ENCODE data around the gene POLR2A.

POLR2A gene

GRCh38 chr17:7497636-7498035, 13.5 kb downstream of the POLR2A start:
- Histone ChIP-seq H3K9ac (ENCODE audit: low read depth, low read length) (no peak overlapping the region), H3K27ac (ENCODE audit: low read length) (no peak overlapping the region), H3K36me3 (ENCODE audit: insufficient read depth, low read length) (peaks cover 84% of the 10 kb centered on the region), H3K4me1 (ENCODE audit: insufficient read depth, low read length) (0 out of 2 replicates have a peak, but pooled peaks cover 5% of the 10 kb centered on the region), H3K9me3 (ENCODE audit: insufficient read depth, low read length, severe bottlenecking) (no peaks in the 10 kb centered on the region), H3K4me2 (ENCODE audit: insufficient read depth, low read length) (no peak overlapping the region), H3K4me3 (ENCODE audit: low read depth in 1 of 2, low read length in 2 of 2) (no peak overlapping the region), H4K20me1 (ENCODE audit: insufficient read depth, low read length) (peaks cover 57% of the 10 kb centered on the region), H3K27me3 (ENCODE audit: insufficient read depth, low read length, poor library complexity) (no peaks in the 10 kb centered on the region), H3K79me2 (ENCODE audit: insufficient read depth, low read length) (peaks cover 46% of the 10 kb centered on the region), H2AFZ (ENCODE audit: low read depth, low read length) (no peak overlapping the region)
- ATAC-seq (ENCODE audit: insufficient read depth, low read depth), result no peak
- DNase-seq, result no peak
- TF ChIP-seq CTCF (IDR thresholded peaks at IDR 0.05; ENCODE audit: borderline replicate concordance, extremely low read depth, low read length, poor library complexity, severe bottlenecking) (no peak), EZH2 (IDR thresholded peaks at IDR 0.05; ENCODE audit: borderline replicate concordance, low read depth, low read length, severe bottlenecking) (no peak)

DNA sequence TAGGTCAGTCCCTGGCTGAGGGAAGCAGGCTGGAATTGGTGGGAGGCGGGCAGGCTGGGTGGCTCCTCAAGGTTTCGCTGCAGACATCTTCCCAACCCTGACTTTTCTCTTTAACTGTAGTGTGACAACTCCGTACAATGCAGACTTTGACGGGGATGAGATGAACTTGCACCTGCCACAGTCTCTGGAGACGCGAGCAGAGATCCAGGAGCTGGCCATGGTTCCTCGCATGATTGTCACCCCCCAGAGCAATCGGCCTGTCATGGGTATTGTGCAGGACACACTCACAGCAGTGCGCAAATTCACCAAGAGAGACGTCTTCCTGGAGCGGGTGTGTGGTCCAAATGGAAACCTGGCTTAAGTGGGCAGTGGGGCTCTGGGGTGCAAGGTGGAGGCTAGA, 15.0 kb downstream of the POLR2A start:
- Histone ChIP-seq H3K27ac (ENCODE audit: low read length) (no peak overlapping the region), H3K4me3 (ENCODE audit: low read depth in 1 of 2, low read length in 2 of 2) (no peak overlapping the region), H3K4me2 (ENCODE audit: insufficient read depth, low read length) (no peak overlapping the region), H3K9me3 (ENCODE audit: insufficient read depth, low read length, severe bottlenecking) (no peaks in the 10 kb centered on the region), H3K9ac (ENCODE audit: low read depth, low read length) (no peak overlapping the region), H3K36me3 (ENCODE audit: insufficient read depth, low read length) (peaks cover 92% of the 10 kb centered on the region), H3K79me2 (ENCODE audit: insufficient read depth, low read length) (peaks cover 30% of the 10 kb centered on the region), H3K27me3 (ENCODE audit: insufficient read depth, low read length, poor library complexity) (no peaks in the 10 kb centered on the region), H3K4me1 (ENCODE audit: insufficient read depth, low read length) (no peaks in the 10 kb centered on the region), H4K20me1 (ENCODE audit: insufficient read depth, low read length) (peaks cover 51% of the 10 kb centered on the region), H2AFZ (ENCODE audit: low read depth, low read length) (no peak overlapping the region)
- no peak for ATAC-seq (ENCODE audit: insufficient read depth, low read depth)
- no peak for TF ChIP-seq CTCF (IDR thresholded peaks at IDR 0.05; ENCODE audit: borderline replicate concordance, extremely low read depth, low read length, poor library complexity, severe bottlenecking)
- no peak for TF ChIP-seq EZH2 (IDR thresholded peaks at IDR 0.05; ENCODE audit: borderline replicate concordance, low read depth, low read length, severe bottlenecking)
- DNase-seq, result no peak

GRCh38 chr17:7501729-7502128, 17.6 kb downstream of the POLR2A start:
- no peak overlapping the region for H3K9ac ChIP-seq (ENCODE audit: low read depth, low read length)
- no peaks in the 10 kb centered on the region for H3K4me1 ChIP-seq (ENCODE audit: insufficient read depth, low read length)
- no peak for TF ChIP-seq EZH2 (IDR thresholded peaks at IDR 0.05; ENCODE audit: borderline replicate concordance, low read depth, low read length, severe bottlenecking)
- no peak overlapping the region for H3K27ac ChIP-seq (ENCODE audit: low read length)
- no peak overlapping the region for H2AFZ ChIP-seq (ENCODE audit: low read depth, low read length)
- H3K4me3 ChIP-seq (ENCODE audit: low read depth in 1 of 2, low read length in 2 of 2), result no peak overlapping the region
- no peaks in the 10 kb centered on the region for H3K9me3 ChIP-seq (ENCODE audit: insufficient read depth, low read length, severe bottlenecking)
- peaks cover 30% of the 10 kb centered on the region for H4K20me1 ChIP-seq (ENCODE audit: insufficient read depth, low read length)
- DNase-seq (no peak), ATAC-seq (ENCODE audit: insufficient read depth, low read depth) (no peak)
- H3K36me3 ChIP-seq (ENCODE audit: insufficient read depth, low read length), result peaks cover 93% of the 10 kb centered on the region
- peaks cover 7% of the 10 kb centered on the region for H3K79me2 ChIP-seq (ENCODE audit: insufficient read depth, low read length)
- H3K4me2 ChIP-seq (ENCODE audit: insufficient read depth, low read length), result no peak overlapping the region
- H3K27me3 ChIP-seq (ENCODE audit: insufficient read depth, low read length, poor library complexity), result no peaks in the 10 kb centered on the region

DNA sequence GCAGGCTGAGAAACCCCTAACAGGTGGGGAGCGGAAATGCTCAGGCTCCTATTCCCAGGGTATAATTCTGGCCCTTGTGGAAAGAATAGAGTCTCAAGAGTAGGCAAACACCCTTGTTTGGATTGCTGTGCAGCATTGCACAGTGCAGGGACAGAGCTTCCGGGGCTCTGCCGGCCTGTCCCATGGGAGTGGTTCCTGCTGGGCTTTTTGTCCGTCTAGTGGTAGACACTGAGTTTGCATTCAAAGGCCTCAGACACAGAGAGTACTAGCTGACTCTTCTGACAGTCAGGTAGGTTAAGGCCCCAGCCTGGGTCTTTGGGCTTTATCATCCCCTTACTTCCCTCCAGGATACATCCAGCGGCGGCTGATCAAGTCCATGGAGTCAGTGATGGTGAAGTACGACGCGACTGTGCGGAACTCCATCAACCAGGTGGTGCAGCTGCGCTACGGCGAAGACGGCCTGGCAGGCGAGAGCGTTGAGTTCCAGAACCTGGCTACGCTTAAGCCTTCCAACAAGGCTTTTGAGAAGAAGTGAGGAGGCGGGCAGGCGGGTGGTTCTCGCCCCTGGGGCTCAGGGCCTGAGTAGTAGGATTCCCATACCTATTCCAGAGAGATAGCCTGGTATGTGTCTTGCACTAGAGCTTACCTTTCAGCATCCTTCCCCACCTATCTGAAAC, 18.1 kb downstream of the POLR2A start:
- Histone ChIP-seq H3K4me1 (ENCODE audit: insufficient read depth, low read length) (no peaks in the 10 kb centered on the region), H3K4me2 (ENCODE audit: insufficient read depth, low read length) (no peak overlapping the region), H3K9ac (ENCODE audit: low read depth, low read length) (no peak overlapping the region), H4K20me1 (ENCODE audit: insufficient read depth, low read length) (peaks cover 25% of the 10 kb centered on the region), H3K27me3 (ENCODE audit: insufficient read depth, low read length, poor library complexity) (no peaks in the 10 kb centered on the region), H3K4me3 (ENCODE audit: low read depth in 1 of 2, low read length in 2 of 2) (no peak overlapping the region), H3K9me3 (ENCODE audit: insufficient read depth, low read length, severe bottlenecking) (no peaks in the 10 kb centered on the region), H3K36me3 (ENCODE audit: insufficient read depth, low read length) (peaks cover 93% of the 10 kb centered on the region), H3K79me2 (ENCODE audit: insufficient read depth, low read length) (peaks cover 5% of the 10 kb centered on the region; the same call in 1 of the 2 replicates), H2AFZ (ENCODE audit: low read depth, low read length) (no peak overlapping the region), H3K27ac (ENCODE audit: low read length) (no peak overlapping the region)
- DNase-seq (no peak), ATAC-seq (ENCODE audit: insufficient read depth, low read depth) (no peak; the same call in 2 of the 3 replicates)
- no peak for TF ChIP-seq CTCF (IDR thresholded peaks at IDR 0.05; ENCODE audit: borderline replicate concordance, extremely low read depth, low read length, poor library complexity, severe bottlenecking)
- no peak for TF ChIP-seq EZH2 (IDR thresholded peaks at IDR 0.05; ENCODE audit: borderline replicate concordance, low read depth, low read length, severe bottlenecking)
